Daoy (cell line): Measurements from ENCODE around the gene GLRA1. TPM values are rescaled to one million over a fixed set of nuclear protein-coding genes. Genes with fewer than 3 reads are reported as not detected.
"Not testable (repeated sequence)": the region's sequence is repeated elsewhere in the genome, so short reads cannot be mapped to it uniquely, and the experiment has no call there.

Source experiments
- DNase-seq: peaks from one replicate; pipeline ENCODE4 v3.0.0-alpha.2; 2015; ENCODE audit warnings: low read depth
- total RNA-seq: library from RNA; depleted of rRNA; stranded (reverse); fragments of >200 nt; shearing (Covaris generic); gene quantifications from 2 replicates; pipeline ENCODE4 v1.2.3, GENCODE V29; 2014

Gene GLRA1
- total RNA-seq, 1 experiment from 2014 or later = not detected

DNA sequence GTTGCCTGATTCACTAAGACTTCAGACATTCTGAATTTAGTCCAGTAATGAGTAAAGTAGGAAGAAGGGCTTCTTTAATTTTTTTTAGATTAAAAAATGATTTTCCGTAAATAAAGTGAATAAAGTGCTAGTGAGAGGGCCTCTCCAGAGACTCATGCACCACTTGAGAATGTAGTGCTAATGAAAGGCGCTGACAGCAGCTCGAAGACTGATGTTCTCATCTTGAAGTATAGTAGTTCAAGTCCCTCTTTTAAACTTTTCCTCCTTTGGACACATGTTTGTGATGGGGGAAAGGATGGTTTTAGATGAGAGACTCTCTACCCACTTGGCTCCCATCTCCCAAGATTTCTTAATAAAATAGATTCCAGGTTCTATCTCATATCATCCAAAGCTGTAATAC lies 104.4 kb downstream of the GLRA1 start:
- no peak for DNase-seq

DNA sequence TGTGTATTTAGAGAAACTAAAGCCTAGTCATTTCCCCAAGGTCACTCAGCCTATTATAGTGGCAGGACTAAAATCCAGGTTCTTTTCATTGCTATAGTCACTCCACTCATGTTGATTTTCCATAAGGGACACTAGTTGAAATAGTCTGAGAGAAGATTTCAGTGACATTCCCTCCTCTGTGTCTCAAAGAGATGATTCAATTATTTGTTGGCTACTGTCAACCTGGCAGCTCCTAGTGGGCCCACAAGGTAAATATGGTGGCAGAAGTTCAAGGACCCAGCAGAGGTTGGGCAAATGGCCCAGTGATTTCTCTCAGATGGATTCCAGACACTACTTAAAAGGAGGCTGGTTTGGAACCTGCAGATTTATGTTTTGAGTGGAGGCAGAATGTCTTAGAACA lies 104.8 kb downstream of the GLRA1 start:
- no peak for DNase-seq

DNA sequence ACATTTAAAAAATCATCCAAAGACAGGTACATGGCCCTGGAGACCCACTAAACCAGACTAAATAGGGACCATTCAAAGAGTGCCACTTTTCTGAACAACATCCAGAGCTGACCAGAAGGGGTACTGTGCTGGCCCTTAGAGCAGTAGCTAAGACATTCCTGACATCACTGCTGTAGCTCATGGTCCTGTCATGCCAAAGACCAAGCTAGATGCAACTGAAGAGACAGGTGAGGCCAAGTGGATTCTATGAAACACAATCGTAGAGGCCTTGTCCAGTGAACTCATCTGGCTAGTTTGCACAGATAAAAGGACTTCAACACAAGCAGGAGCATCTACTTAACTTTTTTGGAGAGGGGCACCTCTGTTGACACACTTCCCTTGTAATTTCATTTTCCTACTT lies 109.6 kb downstream of the GLRA1 start:
- DNase-seq = no peak

- DNase-seq = no peak
These were observed 111.8 kb downstream of the GLRA1 start for GRCh38 chr5:151812757-151813309.

DNA sequence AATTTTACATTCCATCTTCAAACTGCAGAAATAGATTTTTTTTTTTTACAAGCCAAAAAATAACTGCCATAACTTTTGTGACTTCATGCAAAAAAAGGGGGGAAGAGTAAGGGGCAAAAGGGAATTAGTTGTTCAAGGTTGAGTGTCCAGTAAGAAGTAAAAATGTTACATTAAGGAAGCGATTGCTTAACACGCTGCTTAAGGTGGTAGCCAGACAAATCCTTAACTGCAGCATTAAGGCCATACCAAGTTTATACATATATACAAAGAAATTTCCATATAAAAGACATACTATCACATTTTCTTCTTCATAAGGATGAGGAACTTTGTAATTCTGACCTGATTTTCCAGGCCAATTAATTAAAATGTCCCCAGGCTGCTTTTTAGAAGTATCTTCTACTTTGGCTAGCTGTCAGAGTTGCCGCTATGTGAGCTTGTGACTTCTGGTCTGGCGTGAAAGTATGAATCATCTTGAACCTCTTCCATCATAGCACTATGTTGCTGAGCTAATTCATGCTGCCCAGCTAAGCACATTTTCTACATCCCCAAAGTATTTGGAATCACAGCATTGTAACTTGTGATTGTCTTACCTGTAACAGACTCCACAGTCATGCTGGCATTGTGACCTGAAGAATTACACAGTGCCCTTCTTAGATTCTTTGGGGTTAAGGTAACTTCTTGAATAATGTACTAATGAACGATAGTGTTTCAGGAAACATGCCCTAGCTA lies 112.9 kb downstream of the GLRA1 start:
- no peak for DNase-seq

- no peak for DNase-seq
These were observed 113.8 kb downstream of the GLRA1 start for GRCh38 chr5:151810897-151811296.

GRCh38 chr5:151810449-151810848 lies 114.2 kb downstream of the GLRA1 start:
- DNase-seq = no peak

GRCh38 chr5:151808451-151809169 lies 116.0 kb downstream of the GLRA1 start:
- DNase-seq = no peak

DNA sequence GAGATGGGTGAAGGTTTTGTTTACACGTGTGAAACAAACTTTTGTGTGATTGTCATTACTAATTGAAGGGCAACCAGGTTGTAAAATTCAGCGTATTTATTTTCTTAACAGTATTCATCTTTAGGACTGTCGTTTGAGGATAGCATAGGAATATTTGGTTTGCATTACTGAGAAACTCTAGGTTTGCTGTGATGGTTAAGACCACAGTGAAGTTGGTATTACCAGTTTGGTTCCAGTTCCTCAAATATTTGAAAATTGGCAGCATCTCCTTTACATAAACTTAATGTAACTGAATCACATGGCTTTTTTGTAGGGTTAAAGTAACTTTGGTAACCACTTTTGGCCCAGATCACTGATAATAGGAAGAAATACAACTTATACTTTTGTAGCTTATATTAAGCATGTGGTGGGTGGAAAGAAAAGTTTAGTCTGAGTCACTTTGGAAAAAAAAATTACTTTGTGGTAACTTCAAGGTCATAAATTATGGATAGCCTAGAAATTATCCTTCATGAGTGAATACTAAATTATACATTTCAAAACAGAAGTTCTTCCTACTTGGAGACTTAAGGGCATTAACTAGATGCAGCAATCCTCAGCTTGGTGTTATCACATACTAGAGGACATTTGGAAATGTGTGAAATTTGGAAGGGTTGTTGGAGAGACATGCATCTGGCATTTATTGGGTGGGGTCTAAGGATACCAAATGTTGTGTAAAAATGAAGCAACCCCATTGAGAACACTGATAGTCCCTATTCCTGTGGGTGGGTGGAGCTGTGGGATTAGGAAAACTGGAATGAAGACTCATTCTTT lies 119.0 kb downstream of the GLRA1 start:
- no peak for DNase-seq

DNA sequence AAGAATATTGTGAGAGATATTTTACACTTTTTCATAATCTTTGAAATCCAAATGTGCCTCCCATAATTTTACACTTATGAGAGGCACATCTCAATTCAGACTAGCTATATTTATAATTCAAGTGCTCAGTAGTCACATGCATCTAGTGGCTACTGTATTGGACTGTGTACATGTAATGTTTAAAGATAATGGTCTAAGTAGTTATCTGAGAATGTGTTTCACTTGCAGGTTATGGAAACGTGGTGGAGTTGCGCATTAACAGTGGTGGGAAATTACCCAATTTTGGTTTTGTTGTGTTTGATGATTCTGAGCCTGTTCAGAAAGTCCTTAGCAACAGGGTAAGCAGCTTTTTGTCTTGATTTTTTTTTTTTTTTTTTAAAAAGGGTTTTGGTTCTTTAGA lies 124.1 kb downstream of the GLRA1 start:
- no peak for DNase-seq

DNA sequence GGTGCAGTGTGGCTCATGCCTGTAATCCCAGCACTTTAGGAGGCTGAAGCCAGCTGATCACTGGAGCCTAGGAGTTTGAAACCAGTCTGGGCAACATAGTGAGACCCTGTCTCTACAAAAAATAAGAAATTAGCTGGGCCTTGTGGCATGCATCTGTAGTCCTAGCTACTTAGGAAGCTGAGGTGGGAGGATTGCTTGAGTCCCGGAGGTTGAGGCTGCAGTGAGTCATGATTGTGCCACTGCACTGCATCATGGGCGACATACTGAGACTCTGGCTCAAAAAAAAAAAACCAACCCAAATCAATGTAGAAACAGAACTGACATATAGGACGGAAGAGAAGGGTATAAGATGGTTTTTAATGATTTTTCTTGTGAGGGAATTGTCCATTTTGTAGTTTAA lies 125.2 kb downstream of the GLRA1 start:
- peak; percentile 51 for DNase-seq

- DNase-seq = no peak
These were observed 126.0 kb downstream of the GLRA1 start for GRCh38 chr5:151798674-151799073.

- DNase-seq = no peak
These were observed 129.2 kb downstream of the GLRA1 start for GRCh38 chr5:151795426-151795825.

DNA sequence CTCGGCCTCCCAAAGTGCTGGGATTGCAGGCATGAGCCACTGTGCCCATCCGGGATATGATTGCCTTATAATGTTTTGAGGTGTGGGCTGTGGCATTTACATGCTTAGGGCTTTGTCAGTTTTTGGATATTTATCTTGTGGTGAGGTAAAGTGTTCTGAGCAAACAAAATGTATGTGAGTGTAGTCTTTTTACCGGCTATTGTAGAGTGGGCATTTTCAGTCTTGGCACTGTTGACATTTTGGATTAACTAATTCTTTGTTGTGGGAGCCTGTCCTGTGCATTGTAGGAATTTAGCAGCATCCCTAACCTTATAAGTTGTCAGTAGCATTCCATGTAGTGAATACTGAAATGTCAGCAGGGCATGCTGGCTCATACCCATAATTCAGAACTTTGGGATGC lies 131.3 kb downstream of the GLRA1 start:
- no peak for DNase-seq

DNA sequence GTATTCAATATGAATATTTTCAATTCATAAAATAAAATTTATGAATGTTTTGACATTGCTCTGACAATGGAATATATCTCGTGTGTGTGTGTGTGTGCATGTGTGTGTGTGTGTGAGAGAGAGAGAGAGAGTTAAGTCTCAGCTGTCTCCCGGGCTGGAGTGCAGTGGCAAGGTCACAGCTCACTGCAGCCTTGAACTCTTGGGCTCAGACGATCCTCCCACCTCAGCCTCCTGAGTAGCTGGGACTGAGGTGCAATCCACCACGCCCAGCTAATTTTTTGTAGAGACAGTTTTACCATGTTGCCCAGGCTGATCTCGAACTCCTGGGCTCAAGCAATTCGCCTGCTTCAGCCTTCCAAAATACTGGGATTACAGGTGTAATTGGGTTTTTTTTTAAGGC lies 136.8 kb downstream of the GLRA1 start:
- no peak for DNase-seq

GRCh38 chr5:151786468-151786867 lies 138.2 kb downstream of the GLRA1 start:
- no peak for DNase-seq

DNA sequence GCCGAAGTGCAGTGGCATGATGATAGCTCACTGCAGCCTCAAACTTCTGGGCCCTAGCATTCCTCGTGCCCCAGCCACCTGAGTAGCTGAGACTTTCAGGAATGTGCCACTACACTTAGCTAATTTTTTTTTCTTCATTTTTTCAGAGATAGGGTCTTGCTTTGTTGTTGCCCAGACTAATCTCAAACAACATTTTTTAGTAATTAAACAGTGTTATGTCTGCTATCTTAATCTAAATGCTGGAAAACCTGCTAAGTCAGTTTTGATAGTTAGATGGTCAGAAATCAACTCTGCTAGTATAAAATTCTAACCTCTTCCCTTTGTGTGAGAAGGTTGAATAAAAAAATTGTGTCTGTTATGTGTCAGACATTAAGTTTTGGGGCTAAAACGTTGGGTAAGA lies 140.5 kb downstream of the GLRA1 start:
- DNase-seq = no peak

DNA sequence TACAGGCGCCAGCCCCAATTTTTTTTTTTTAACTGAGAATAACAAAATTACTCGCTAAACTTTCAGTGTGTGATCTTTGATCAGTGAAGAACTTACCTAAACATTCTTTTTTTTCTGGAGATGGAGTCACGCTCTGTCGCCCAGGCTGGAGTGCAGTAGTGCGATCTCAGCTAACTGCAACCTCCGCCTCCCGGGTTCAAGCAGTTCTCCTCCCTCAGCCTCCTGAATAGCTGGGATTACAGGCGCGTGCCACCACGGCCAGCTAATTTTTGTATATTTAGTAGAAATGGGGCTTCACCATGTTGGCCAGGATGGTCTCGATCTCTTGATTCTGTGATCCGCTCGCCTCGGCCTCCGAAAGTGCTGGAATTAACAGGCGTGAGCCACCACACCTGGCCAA lies 141.0 kb downstream of the GLRA1 start:
- not testable (repeated sequence) for DNase-seq

DNA sequence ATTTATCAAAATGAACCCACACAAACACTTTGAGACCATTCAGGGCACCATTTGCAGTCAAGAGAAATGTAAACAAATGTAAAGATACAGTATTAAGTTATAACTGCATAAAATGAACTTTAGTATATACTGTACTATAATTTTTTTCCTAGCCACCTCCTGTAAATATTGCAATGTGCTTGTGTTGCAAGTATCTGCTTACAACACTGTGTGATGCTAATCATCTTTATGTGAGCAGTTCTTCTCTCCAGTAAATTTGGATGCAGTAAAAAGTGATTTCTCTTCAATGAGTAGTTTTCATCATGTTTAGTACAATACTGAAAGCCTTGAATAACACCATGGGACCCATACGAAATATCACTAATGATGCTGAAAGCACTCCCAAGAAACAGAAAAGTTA lies 143.4 kb downstream of the GLRA1 start:
- DNase-seq = no peak

DNA sequence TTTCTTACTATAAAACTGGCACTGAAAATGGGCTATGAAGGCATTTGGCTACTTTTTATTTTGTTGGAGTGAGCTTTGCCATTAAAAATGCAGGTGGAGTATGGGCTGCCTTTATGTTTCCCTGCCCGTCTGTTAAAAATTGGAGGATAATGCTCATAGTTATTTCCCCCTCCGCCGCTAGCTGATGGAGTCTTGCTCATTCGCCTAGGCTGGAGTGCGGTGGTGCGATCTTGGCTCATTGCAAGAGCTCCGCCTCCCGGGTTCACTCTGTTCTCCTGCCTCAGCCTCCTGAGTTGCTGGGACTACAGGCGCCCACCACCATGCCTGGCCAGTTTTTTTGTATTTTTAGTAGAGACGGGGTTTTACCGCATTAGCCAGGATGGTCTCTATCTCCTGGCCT lies 144.3 kb downstream of the GLRA1 start:
- no peak for DNase-seq

GRCh38 chr5:151779531-151780125 lies 145.0 kb downstream of the GLRA1 start:
- DNase-seq = no peak

- DNase-seq = no peak
These were observed 149.5 kb downstream of the GLRA1 start for GRCh38 chr5:151775025-151775606.
